SH-SY5Y (cell line): ENCODE results near the gene CTSD.

Experiments
- GATA2 ChIP-seq: IDR thresholded peaks from 2 replicates; pipeline ENCODE4 v1.6.1; 2011; ENCODE audit warnings: mild to moderate bottlenecking, low read depth, low read length
- GATA3 ChIP-seq: IDR thresholded peaks from 2 replicates; pipeline ENCODE4 v1.6.1; 2011; ENCODE audit warnings: low read depth, mild to moderate bottlenecking, low read length, moderate library complexity

DNA sequence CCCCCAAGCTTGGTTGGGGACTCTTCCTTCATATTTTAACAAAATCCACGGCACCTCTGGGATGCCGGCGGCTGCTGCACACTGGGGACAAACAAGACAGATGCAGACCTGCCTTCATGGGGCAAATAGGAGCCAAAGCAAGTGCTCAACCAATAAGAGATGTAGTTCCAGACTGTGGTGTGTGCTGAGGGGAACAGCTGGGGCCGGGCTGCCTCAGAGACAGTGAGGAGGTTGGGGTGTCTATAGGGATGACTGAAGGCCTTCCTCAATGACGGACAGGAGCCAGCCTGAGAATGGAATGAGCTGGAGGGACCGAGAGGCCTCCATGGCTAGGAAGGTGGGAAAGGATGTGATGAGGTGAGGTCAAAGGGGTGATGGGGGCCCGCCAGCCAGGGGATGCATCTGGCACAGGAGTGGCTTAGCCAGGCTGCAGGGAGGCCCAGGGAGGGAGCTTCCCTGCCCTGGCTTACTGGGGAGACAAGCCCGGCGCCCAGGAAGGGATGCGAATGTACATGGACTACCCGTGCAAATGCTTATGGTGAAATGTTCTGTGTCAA is 10.3 kb upstream of the CTSD start:
- TF ChIP-seq GATA2: no peak
- TF ChIP-seq GATA3: no peak
